K562 (cell line): ENCODE data around the gene ATE1. TPM values are rescaled to one million over a fixed set of nuclear protein-coding genes. Genes with fewer than 3 reads are reported as not detected.

Source experiments
- ATAC-seq: fragments of 200-7000 bp; cut with Tn5 transposase; 3 replicates; pipeline ENCODE4 v1.9.1; 2020; ENCODE audit warnings: moderate library complexity
- BruUV-seq: library from RNA; stranded (reverse); fragments of 400-500 nt; replicated peaks from 2 replicates; lab custom pipeline; 2021; lab: Mats Ljungman, UMichigan
- CTCF ChIA-PET: fragments of 300-600 bp; formaldehyde crosslinking; extraction: SDS; loops from one replicate; lab custom pipeline; 2021; ENCODE audit warnings: low intra/inter-chr PET ratio; lab: Yijun Ruan, JAX
- POLR2A ChIA-PET: fragments of 300-600, 350-650 bp; sonication (Branson Sonifier 250); formaldehyde crosslinking; extraction: SDS; loops from one replicate; lab custom pipeline; 2021; ENCODE audit warnings: antibody characterized with exemption, inconsistent platforms; lab: Yijun Ruan, JAX
- DNase-seq, 4 experiments: peaks; one replicate each; pipeline versions ENCODE4 v3.0.0 to v3.0.0-alpha.2; 2011 to 2018; ENCODE audit warnings: low spot score in 3 of 4, mixed read lengths in 3 of 4; ENCODE audit errors: extremely low read depth in 1 of 4
- FAIRE-seq: peaks from 2 replicates; lab custom pipeline; 2011; peaks lifted over from hg19 to GRCh38; lab: Jason Lieb, UNC
- H2AFZ ChIP-seq: 2 replicates; pipeline ENCODE4 v1.6.0; 2011; ENCODE audit warnings: low read depth, low read length, control low read depth, inconsistent platforms
- H3K27ac ChIP-seq: fragments of 200-600 bp; 3 replicates; pipeline ENCODE4 v1.8.0; 2011; ENCODE audit warnings: low read depth, mild to moderate bottlenecking, control low read depth, inconsistent platforms, low read length, moderate library complexity, mixed read lengths; ENCODE audit errors: extremely low read depth
- H3K27me3 ChIP-seq, 2 experiments: fragments of 300-600 bp in 1 of 2; 2 replicates in 1 of 2; 3 replicates in 1 of 2; pipeline versions ENCODE4 v1.6.0 to v1.8.0; 2011; ENCODE audit warnings: inconsistent platforms in 2 of 2, low read length in 2 of 2, mild to moderate bottlenecking in 1 of 2, mixed read lengths in 1 of 2, moderate library complexity in 1 of 2; ENCODE audit not compliant: control insufficient read depth in 2 of 2, insufficient read depth in 2 of 2
- H3K36me3 ChIP-seq: fragments of 300-600 bp; 3 replicates; pipeline ENCODE4 v1.8.0; 2011; ENCODE audit warnings: mild to moderate bottlenecking, low read length, inconsistent platforms; ENCODE audit not compliant: control insufficient read depth, insufficient read depth
- H3K4me1 ChIP-seq, 2 experiments: fragments of 200-600 bp in 1 of 2; replicated peaks in 1 of 2; 2 replicates in 1 of 2; 3 replicates in 1 of 2; pipeline versions ENCODE4 v1.5.1 to v1.8.0; 2011; ENCODE audit warnings: inconsistent platforms in 2 of 2, low read length in 2 of 2, mild to moderate bottlenecking in 1 of 2, mixed read lengths in 1 of 2, moderate library complexity in 1 of 2; ENCODE audit not compliant: control insufficient read depth in 2 of 2, insufficient read depth in 2 of 2
- H3K4me2 ChIP-seq: 2 replicates; pipeline ENCODE4 v1.6.1; 2011; ENCODE audit warnings: low read length, control low read depth, inconsistent platforms, mixed read lengths; ENCODE audit not compliant: insufficient read depth
- H3K4me3 ChIP-seq: fragments of 200-600 bp; sonication (generic), shearing (Covaris generic); 2 replicates; pipeline ENCODE4 v1.5.1; 2016; ENCODE audit warnings: control low read depth, inconsistent platforms
- H3K79me2 ChIP-seq: fragments of 200-600 bp; 3 replicates; pipeline ENCODE4 v1.8.0; 2011; ENCODE audit warnings: low read length, inconsistent platforms; ENCODE audit not compliant: control insufficient read depth, insufficient read depth
- H3K9ac ChIP-seq, 2 experiments: 2 replicates each; pipeline versions ENCODE4 v1.6.0 to v1.6.1; 2011; ENCODE audit warnings: low read depth in 2 of 2, low read length in 2 of 2, control low read depth in 1 of 2, inconsistent platforms in 1 of 2, mild to moderate bottlenecking in 1 of 2, mixed read lengths in 1 of 2; ENCODE audit not compliant: insufficient read depth in 1 of 2
- H3K9me1 ChIP-seq: one replicate; pipeline ENCODE4 v1.6.0; 2011; ENCODE audit warnings: inconsistent platforms, mild to moderate bottlenecking, low read length, moderate library complexity; ENCODE audit not compliant: control insufficient read depth, insufficient read depth
- H3K9me3 ChIP-seq: replicated peaks from 2 replicates; pipeline ENCODE4 v1.5.1; 2011; ENCODE audit warnings: low read depth, low read length, inconsistent platforms; ENCODE audit not compliant: control insufficient read depth, insufficient read depth
- H4K20me1 ChIP-seq: replicated peaks from 2 replicates; pipeline ENCODE4 v1.6.1; 2011; ENCODE audit warnings: low read length, inconsistent platforms, mixed read lengths; ENCODE audit not compliant: control insufficient read depth, insufficient read depth
- BCOR ChIP-seq: fragments of 450-650 bp; IDR thresholded peaks from 2 replicates; pipeline ENCODE4 v1.6.1; 2016
- BRD9 ChIP-seq: fragments of 450-650 bp; IDR thresholded peaks from 2 replicates; pipeline ENCODE4 v1.6.1; 2018; ENCODE audit warnings: low read depth; ENCODE audit not compliant: partially characterized antibody
- CREB1 ChIP-seq, 2 experiments: sonication (generic) in 1 of 2; formaldehyde crosslinking in 1 of 2; IDR thresholded peaks; 2 replicates each; pipeline versions ENCODE4 v1.6.1 to v1.8.0; 2012 to 2022; ENCODE audit warnings: inconsistent platforms in 1 of 2, mild to moderate bottlenecking in 1 of 2, missing genetic modification reagents in 1 of 2, moderate library complexity in 1 of 2
- MAFG ChIP-seq: fragments of 450-650 bp; conservative IDR thresholded peaks from 2 replicates; pipeline ENCODE4 v1.6.1; 2016; ENCODE audit warnings: missing genetic modification characterization, missing compliant biosample characterization
- PCBP2 ChIP-seq: fragments of 200-400 bp; formaldehyde crosslinking; IDR thresholded peaks from 2 replicates; pipeline ENCODE4 v1.6.1; 2018; ENCODE audit warnings: low read length, low read depth, mild to moderate bottlenecking, moderate library complexity; ENCODE audit not compliant: poor library complexity, severe bottlenecking
- POU5F1 ChIP-seq: fragments of 150-350 bp; IDR thresholded peaks from 2 replicates; pipeline ENCODE4 v1.6.1; 2014; ENCODE audit warnings: borderline replicate concordance, low read length, low read depth, mild to moderate bottlenecking; ENCODE audit not compliant: partially characterized antibody
- SUPT5H ChIP-seq: fragments of 450-650 bp; IDR thresholded peaks from 2 replicates; pipeline ENCODE4 v1.6.1; 2016
- TEAD1 ChIP-seq, 2 experiments: fragments of 450-650 bp in 1 of 2; sonication (generic) in 1 of 2; formaldehyde crosslinking; IDR thresholded peaks; 2 replicates each; pipeline versions ENCODE4 v1.4.0 to v1.8.0; 2020 to 2022; ENCODE audit warnings: mild to moderate bottlenecking in 2 of 2, missing genetic modification reagents in 1 of 2
- TRIM24 ChIP-seq, 2 experiments: fragments of 450-650 bp; IDR thresholded peaks; 2 replicates each; pipeline ENCODE4 v1.6.1; 2016
- ZNF778 ChIP-seq: fragments of 450-650 bp; formaldehyde crosslinking; IDR thresholded peaks from 2 replicates; pipeline ENCODE4 v1.4.0; 2020; ENCODE audit warnings: mild to moderate bottlenecking, moderate library complexity
- ZNF79 ChIP-seq: fragments of 250-450 bp; sonication (Bioruptor Pico); IDR thresholded peaks from 2 replicates; pipeline ENCODE4 v1.4.0; 2020; ENCODE audit warnings: low read depth, mild to moderate bottlenecking, moderate library complexity
- WGBS: fragments of 100-300 bp; shearing (Covaris generic); methylation state at CpG from one replicate; pipeline ENCODE4 v1.1.6; 2016; ENCODE audit warnings: low coverage, mixed read lengths; ENCODE audit not compliant: insufficient coverage; ENCODE audit errors: missing lambda C conversion rate; 5-methylcytosine and 5-hydroxymethylcytosine counted together
- in situ Hi-C: fragments of 300-500 bp; cut with MboI; formaldehyde crosslinking; loops from 4 replicates; pipeline ENCODE4 v1.15.0; 2018; ENCODE audit warnings: inconsistent platforms, mixed read lengths
- intact Hi-C: fragments of 100-400 bp; cut with micrococcal nuclease; formaldehyde crosslinking; loops from 2 replicates; pipeline ENCODE4 v1.14.2; 2022
- polyA plus RNA-seq, 8 experiments: library from polyadenylated mRNA; depleted of rRNA in 4 of 8; stranded (reverse) in 5 of 8; unstranded in 3 of 8; fragments of >200 nt; fragmentation: Nextera tagmentation in 2 of 8; fragmentation: Illumina TruSeq in 1 of 8; extraction: Ambion mirVana in 2 of 8; extraction: Trizol in 1 of 8; gene quantifications; 2 replicates each; pipeline versions ENCODE4 v1.2.1 to v1.2.3, GENCODE V29; 2011 to 2014; ENCODE audit warnings: inconsistent platforms in 1 of 8, missing spikeins in 1 of 8
- total RNA-seq, 7 experiments: library from RNA; depleted of rRNA in 6 of 7; stranded (reverse); fragments of >200 nt in 6 of 7; fragmentation: Illumina TruSeq in 2 of 7; extraction: Trizol in 2 of 7; gene quantifications; 2 replicates each; pipeline versions ENCODE4 v1.2.1 to v1.2.3, GENCODE V29; 2011 to 2021; ENCODE audit warnings: low replicate concordance in 1 of 7
- TF ChIP-seq, protein P1 (sequence below): fragments of 450-650 bp; IDR thresholded peaks from 2 replicates; pipeline ENCODE4 v1.6.1; 2018; ENCODE audit warnings: mild to moderate bottlenecking, low read depth; ENCODE audit not compliant: partially characterized antibody
- TF ChIP-seq, protein P2 (sequence below): sonication (generic); formaldehyde crosslinking; IDR thresholded peaks from 2 replicates; pipeline ENCODE4 v1.4.0; 2020; ENCODE audit warnings: mild to moderate bottlenecking, missing genetic modification reagents
- TF ChIP-seq, protein P3 (sequence below): fragments of 450-650 bp; IDR thresholded peaks from 2 replicates; pipeline ENCODE4 v1.6.1; 2014; ENCODE audit warnings: low read depth, mild to moderate bottlenecking, moderate library complexity, borderline replicate concordance
- TF ChIP-seq, protein P4 (sequence below): fragments of 450-650 bp; conservative IDR thresholded peaks from 2 replicates; pipeline ENCODE4 v1.6.1; 2016; ENCODE audit warnings: missing genetic modification characterization, low read depth, mild to moderate bottlenecking, missing compliant biosample characterization, moderate library complexity

The ATE1 gene
- total and polyA plus RNA-seq, 9 of the 15 experiments (the other 6 are each of a cell fraction or from before 2014, with no cell fraction given): 3.0 to 14.2 (median 8.8) TPM

DNA sequence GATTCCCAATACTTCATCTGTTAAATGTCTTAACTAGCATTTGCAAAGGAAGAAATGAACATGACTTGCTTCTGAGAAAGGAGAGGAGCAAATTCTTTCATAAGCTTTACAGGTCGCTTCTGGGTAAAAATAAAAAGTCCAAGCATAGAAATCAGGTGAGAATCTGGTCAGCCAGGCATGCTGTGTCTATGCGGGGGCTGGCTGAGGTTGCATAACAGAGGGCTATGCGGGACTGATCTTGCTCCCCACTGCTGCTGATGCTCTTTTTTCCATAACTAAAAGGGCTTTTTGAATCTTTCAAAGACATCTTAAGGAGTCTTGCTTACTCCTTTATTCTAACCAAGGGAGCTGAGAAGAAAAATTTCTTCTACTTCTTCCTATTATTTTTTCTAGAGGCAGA is 236.9 kb downstream of the ATE1 start:
- FAIRE-seq: no peak
- WGBS: 0% methylated on average over 2 of the region's 3 CpGs

More for the DNA sequence above, 236.9 kb downstream of the ATE1 start:
- DNase-seq (no peak), ATAC-seq (no peak)
- H3K27ac ChIP-seq: no peak overlapping the region
- intact Hi-C loops: no loop called here
- H3K9me1 ChIP-seq: no peaks in the 10 kb centered on the region
- H3K4me1 ChIP-seq: no peaks in the 10 kb centered on the region; a peak in 1 of 5 replicates
- no peak for TF ChIP-seq PCBP2
- TF ChIP-seq, protein P1, sequence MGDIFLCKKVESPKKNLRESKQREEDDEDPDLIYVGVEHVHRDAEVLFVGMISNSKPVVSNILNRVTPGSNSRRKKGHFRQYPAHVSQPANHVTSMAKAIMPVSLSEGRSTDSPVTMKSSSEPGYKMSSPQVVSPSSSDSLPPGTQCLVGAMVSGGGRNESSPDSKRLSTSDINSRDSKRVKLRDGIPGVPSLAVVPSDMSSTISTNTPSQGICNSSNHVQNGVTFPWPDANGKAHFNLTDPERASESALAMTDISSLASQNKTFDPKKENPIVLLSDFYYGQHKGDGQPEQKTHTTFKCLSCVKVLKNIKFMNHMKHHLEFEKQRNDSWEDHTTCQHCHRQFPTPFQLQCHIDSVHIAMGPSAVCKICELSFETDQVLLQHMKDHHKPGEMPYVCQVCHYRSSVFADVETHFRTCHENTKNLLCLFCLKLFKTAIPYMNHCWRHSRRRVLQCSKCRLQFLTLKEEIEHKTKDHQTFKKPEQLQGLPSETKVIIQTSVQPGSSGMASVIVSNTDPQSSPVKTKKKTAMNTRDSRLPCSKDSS: no peak
- no peak for TF ChIP-seq ZNF778
- TF ChIP-seq POU5F1: no peak
- no peak for TF ChIP-seq TEAD1 (CRISPR knock-in tag; IDR thresholded peaks at IDR 0.05)
- TF ChIP-seq TRIM24 (IDR thresholded peaks at IDR 0.05): no peak
- no peak for TF ChIP-seq CREB1 (IDR thresholded peaks at IDR 0.05)
- no peak for TF ChIP-seq CREB1 (CRISPR knock-in tag; IDR thresholded peaks at IDR 0.05)
- TF ChIP-seq, protein P2, sequence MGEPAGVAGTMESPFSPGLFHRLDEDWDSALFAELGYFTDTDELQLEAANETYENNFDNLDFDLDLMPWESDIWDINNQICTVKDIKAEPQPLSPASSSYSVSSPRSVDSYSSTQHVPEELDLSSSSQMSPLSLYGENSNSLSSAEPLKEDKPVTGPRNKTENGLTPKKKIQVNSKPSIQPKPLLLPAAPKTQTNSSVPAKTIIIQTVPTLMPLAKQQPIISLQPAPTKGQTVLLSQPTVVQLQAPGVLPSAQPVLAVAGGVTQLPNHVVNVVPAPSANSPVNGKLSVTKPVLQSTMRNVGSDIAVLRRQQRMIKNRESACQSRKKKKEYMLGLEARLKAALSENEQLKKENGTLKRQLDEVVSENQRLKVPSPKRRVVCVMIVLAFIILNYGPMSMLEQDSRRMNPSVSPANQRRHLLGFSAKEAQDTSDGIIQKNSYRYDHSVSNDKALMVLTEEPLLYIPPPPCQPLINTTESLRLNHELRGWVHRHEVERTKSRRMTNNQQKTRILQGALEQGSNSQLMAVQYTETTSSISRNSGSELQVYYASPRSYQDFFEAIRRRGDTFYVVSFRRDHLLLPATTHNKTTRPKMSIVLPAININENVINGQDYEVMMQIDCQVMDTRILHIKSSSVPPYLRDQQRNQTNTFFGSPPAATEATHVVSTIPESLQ: no peak
- TF ChIP-seq, protein P3, sequence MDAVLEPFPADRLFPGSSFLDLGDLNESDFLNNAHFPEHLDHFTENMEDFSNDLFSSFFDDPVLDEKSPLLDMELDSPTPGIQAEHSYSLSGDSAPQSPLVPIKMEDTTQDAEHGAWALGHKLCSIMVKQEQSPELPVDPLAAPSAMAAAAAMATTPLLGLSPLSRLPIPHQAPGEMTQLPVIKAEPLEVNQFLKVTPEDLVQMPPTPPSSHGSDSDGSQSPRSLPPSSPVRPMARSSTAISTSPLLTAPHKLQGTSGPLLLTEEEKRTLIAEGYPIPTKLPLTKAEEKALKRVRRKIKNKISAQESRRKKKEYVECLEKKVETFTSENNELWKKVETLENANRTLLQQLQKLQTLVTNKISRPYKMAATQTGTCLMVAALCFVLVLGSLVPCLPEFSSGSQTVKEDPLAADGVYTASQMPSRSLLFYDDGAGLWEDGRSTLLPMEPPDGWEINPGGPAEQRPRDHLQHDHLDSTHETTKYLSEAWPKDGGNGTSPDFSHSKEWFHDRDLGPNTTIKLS: no peak
- TF ChIP-seq BCOR: no peak
- no peak for TF ChIP-seq BRD9
- no peak for TF ChIP-seq ZNF79 (CRISPR knock-in tag)
- no peak for TF ChIP-seq SUPT5H
- TF ChIP-seq MAFG (tag): no peak
- TF ChIP-seq, protein P4, sequence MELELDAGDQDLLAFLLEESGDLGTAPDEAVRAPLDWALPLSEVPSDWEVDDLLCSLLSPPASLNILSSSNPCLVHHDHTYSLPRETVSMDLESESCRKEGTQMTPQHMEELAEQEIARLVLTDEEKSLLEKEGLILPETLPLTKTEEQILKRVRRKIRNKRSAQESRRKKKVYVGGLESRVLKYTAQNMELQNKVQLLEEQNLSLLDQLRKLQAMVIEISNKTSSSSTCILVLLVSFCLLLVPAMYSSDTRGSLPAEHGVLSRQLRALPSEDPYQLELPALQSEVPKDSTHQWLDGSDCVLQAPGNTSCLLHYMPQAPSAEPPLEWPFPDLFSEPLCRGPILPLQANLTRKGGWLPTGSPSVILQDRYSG (tag): no peak
- no TSS peak for BruUV-seq
- no peak overlapping the region for H3K9ac ChIP-seq
- no peaks in the 10 kb centered on the region for H3K36me3 ChIP-seq
- H3K27me3 ChIP-seq: peaks cover 0 to 10% of the 10 kb centered on the region in 2 experiments; a peak in 3 of 5 replicates
- ChIA-PET POLR2A (no interaction called here), CTCF (no interaction called here)
- no peak overlapping the region for H3K4me2 ChIP-seq
- H4K20me1 ChIP-seq: no peaks in the 10 kb centered on the region
- H2AFZ ChIP-seq: no peak overlapping the region
- H3K4me3 ChIP-seq: no peak overlapping the region
- in situ Hi-C loops: no loop called here
- H3K9me3 ChIP-seq: no peaks in the 10 kb centered on the region
- no peaks in the 10 kb centered on the region for H3K79me2 ChIP-seq
